Ascending aorta (tissue), 2 donors: ENCODE data around the gene USP24. TPM values are rescaled to one million over a fixed set of nuclear protein-coding genes. Genes with fewer than 3 reads are reported as not detected.

ENCODE experiments used
- DNase-seq, 2 donors: peaks; one replicate each; pipeline ENCODE4 v3.0.0-alpha.2; 2019; ENCODE audit warnings: low spot score in 2 of 2
- H3K27ac ChIP-seq, 2 donors: fragments of 200-600 bp; sonication (generic); one replicate each; pipeline ENCODE4 v1.5.1; 2016 to 2017; ENCODE audit warnings: mild to moderate bottlenecking in 1 of 2
- H3K27me3 ChIP-seq: fragments of 200-600 bp; sonication (generic); one replicate; pipeline ENCODE4 v1.5.1; 2017
- H3K36me3 ChIP-seq, 2 donors: fragments of 200-600 bp; sonication (generic); one replicate each; pipeline ENCODE4 v1.5.1; 2016
- H3K4me1 ChIP-seq, 2 donors: fragments of 200-600 bp; sonication (generic); one replicate each; pipeline ENCODE4 v1.5.1; 2016 to 2017; ENCODE audit warnings: mild to moderate bottlenecking in 1 of 2
- H3K4me3 ChIP-seq, 2 donors: fragments of 200-600 bp; sonication (generic); one replicate each; pipeline ENCODE4 v1.5.1; 2016 to 2017; ENCODE audit warnings: mild to moderate bottlenecking in 1 of 2
- H3K9me3 ChIP-seq, 2 donors: fragments of 200-600 bp; sonication (generic); one replicate each; pipeline ENCODE4 v1.5.1; 2016
- intact Hi-C: fragments of 100-400 bp; cut with DNase I; formaldehyde crosslinking; loops from one replicate; pipeline ENCODE4 v1.15.1; 2023
- total RNA-seq: library from RNA; depleted of rRNA; stranded (reverse); fragments of >200 nt; gene quantifications from one replicate; pipeline ENCODE4 v1.1.0, GENCODE V29; 2016
- TF ChIP-seq, protein P1 (sequence below), 3 experiments: fragments of 200-600 bp in 2 of 3; fragments of 450-650 bp in 1 of 3; sonication (generic) in 2 of 3; IDR thresholded peaks; one replicate each; pipeline ENCODE4 v1.5.1; 2016 to 2019; ENCODE audit warnings: antibody characterized with exemption in 3 of 3, mild to moderate bottlenecking in 1 of 3, moderate library complexity in 1 of 3

USP24 gene
- total RNA-seq, 1 donor from 2014 or later, result 11.2 TPM

DNA sequence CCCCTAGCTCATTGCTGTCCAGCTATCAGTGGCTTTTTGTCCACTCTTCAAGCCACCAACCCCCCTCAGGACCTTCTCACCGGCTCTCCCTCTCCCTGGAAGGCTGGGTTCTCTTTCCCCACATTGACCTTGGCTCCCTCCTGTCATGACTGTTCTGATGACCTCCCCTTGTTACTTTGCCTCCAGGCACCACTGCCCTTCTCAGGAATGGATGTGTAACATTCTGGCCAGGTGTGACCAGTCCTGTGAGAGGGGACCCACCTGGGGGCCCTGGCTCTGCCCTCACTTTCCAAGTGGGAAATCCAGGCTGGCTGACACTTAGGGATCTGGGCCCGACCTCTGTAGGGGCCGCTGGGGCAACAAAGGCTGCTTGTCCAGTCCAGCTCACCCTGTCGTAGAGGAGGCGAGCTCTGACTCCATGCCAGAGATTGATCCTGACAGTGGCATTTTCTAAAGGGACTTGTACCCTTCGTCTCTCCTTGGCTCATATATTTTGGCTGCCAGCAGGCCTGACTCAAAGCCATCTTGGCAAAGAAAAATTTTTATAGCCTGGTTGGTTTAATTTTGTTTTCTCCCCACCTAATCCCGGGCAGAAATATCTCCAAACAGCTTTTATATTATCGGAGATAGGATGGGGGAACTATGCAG, 37.9 kb upstream of the USP24 start:
- Histone ChIP-seq H3K4me3 (no peak overlapping the region), H3K36me3 (no peaks in the 10 kb centered on the region), H3K27me3 (no peaks in the 10 kb centered on the region), H3K9me3 (no peaks in the 10 kb centered on the region), H3K4me1 (no peaks in the 10 kb centered on the region), H3K27ac (no peak overlapping the region)
- no peak for DNase-seq
- intact Hi-C loops, result no loop called here
- TF ChIP-seq, protein P1, sequence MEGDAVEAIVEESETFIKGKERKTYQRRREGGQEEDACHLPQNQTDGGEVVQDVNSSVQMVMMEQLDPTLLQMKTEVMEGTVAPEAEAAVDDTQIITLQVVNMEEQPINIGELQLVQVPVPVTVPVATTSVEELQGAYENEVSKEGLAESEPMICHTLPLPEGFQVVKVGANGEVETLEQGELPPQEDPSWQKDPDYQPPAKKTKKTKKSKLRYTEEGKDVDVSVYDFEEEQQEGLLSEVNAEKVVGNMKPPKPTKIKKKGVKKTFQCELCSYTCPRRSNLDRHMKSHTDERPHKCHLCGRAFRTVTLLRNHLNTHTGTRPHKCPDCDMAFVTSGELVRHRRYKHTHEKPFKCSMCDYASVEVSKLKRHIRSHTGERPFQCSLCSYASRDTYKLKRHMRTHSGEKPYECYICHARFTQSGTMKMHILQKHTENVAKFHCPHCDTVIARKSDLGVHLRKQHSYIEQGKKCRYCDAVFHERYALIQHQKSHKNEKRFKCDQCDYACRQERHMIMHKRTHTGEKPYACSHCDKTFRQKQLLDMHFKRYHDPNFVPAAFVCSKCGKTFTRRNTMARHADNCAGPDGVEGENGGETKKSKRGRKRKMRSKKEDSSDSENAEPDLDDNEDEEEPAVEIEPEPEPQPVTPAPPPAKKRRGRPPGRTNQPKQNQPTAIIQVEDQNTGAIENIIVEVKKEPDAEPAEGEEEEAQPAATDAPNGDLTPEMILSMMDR (IDR thresholded peaks at IDR 0.05), result no peak

DNA sequence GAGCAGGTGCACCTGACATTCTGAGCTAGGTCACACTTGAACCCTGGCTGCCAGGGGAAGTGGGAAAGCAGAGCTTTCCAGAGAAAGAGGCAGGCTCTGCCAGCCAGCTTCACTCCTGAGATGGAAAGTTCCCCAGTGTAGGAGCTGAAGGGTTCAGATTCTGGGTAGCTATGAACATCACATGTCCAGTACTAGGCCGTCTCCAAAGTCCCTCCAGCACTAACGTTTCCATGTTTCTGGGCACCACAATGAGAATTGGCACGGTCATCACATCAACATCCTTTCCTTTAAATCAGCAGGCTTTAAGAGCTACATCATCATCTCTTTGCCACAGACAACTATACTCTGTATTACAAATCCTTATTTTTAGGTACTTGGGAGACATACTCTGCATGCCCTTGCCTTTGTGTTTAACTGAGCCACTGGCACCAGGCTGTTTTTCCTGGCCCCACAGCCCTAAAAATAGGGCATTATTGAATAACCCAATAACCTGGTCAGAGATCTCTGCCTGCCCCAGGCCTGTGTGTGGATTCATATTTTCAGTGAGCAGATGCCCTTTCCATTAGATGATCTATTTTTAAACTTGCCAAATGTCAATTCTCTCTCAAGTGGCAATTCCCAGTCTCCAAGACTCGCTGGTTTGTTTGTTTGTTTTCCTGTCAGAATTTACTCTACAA, 35.4 kb upstream of the USP24 start:
- H3K27ac ChIP-seq, result no peak overlapping the region
- intact Hi-C loops, result no loop called here
- no peaks in the 10 kb centered on the region for H3K4me1 ChIP-seq
- TF ChIP-seq, protein P1 (IDR thresholded peaks at IDR 0.05), result no peak
- DNase-seq, result no peak
- no peaks in the 10 kb centered on the region for H3K36me3 ChIP-seq
- no peaks in the 10 kb centered on the region for H3K27me3 ChIP-seq
- no peaks in the 10 kb centered on the region for H3K9me3 ChIP-seq
- H3K4me3 ChIP-seq, result no peak overlapping the region

DNA sequence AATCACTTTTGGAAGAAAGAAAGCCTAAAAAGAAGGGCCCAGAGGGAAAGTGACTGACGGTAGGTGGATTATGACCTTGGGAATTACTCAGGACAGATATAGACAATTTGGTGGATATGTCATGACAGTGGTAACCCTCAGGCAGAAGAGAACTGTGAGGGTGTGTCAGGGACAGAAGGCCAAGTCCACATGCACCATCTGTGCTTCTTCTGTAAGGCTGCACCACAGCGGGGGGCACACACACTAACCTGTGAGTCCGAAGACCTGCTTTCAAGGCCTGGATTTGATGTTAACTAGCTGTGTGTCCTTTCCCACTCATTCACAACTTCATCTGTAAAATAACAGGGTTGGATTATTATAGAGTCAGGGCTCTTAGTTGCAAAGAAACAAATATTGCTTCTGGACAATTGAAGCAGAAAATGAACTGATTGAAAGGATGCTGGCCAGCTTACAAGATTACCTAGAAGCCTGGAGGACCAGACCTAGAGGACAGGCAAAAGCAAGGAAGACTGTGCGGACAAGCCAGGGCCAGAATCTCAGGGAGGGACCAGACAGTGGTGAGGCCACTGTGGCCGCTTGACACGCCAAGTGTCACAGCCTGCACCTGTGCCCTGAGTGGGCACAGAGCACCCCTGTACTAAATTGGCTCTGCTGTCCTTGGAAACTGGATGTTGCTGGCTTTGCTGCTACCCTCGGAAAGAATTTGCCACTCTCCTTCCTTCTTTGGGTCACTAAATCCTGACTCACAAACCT, 34.7 kb upstream of the USP24 start:
- DNase-seq, result no peak
- intact Hi-C loops, result no loop called here
- TF ChIP-seq, protein P1 (IDR thresholded peaks at IDR 0.05), result no peak
- H3K4me3 ChIP-seq, result no peak overlapping the region
- no peaks in the 10 kb centered on the region for H3K4me1 ChIP-seq
- no peaks in the 10 kb centered on the region for H3K9me3 ChIP-seq
- no peak overlapping the region for H3K27ac ChIP-seq
- H3K27me3 ChIP-seq, result no peaks in the 10 kb centered on the region
- no peaks in the 10 kb centered on the region for H3K36me3 ChIP-seq

DNA sequence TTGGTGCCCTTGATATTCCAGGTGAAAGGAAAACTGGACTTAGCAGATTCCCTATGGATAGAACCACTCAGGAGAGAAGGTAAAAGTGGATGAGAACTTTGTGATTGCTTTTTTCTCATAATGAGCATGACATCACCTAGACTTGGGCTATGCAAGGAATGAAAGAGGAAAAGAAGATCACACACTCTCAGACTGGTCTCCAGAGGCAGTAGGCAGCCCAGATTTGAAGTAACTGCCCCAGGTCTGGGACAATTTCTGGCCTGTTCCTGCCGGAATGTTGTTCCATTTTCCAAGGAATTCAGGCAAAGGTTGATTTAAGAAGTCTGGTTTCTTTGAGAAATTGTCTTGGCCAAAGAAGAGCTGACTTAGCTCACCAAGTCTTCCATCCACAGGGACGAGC, 31.7 kb upstream of the USP24 start:
- TF ChIP-seq, protein P1 (IDR thresholded peaks at IDR 0.05), result no peak
- H3K27ac ChIP-seq, result no peak overlapping the region
- no peaks in the 10 kb centered on the region for H3K27me3 ChIP-seq
- H3K4me3 ChIP-seq, result no peak overlapping the region
- no peaks in the 10 kb centered on the region for H3K4me1 ChIP-seq
- H3K36me3 ChIP-seq, result no peaks in the 10 kb centered on the region
- DNase-seq, result no peak
- intact Hi-C loops, result no loop called here
- H3K9me3 ChIP-seq, result no peaks in the 10 kb centered on the region

DNA sequence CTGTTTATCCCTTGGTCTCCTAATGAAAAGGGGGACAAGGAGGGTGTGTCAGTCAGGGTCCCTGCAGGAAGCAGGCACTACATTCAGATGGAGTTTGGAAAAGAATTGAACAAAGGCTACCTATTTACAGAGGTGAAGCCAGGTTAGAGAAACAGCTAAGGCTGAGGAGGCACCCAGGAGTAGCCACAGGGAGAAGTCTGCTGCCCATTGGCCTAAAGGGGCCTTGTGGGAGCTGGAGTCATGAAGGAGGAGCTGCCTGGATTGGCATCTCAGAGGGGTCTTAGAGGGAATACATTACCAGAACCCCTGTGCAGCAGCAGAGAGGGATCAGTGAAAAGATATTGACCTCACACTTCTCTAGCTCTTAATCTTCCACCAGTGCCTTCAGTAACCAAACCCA, 31.2 kb upstream of the USP24 start:
- no peaks in the 10 kb centered on the region for H3K36me3 ChIP-seq
- DNase-seq, result no peak
- H3K27ac ChIP-seq, result no peak overlapping the region
- no peak overlapping the region for H3K4me3 ChIP-seq
- intact Hi-C loops, result no loop called here
- H3K27me3 ChIP-seq, result no peaks in the 10 kb centered on the region
- no peaks in the 10 kb centered on the region for H3K4me1 ChIP-seq
- no peaks in the 10 kb centered on the region for H3K9me3 ChIP-seq
- TF ChIP-seq, protein P1 (IDR thresholded peaks at IDR 0.05), result no peak
